ENCODE data around the gene OR52E8.

- TF ChIP-seq CTCF (IDR thresholded peaks at IDR 0.05 in 8 of 11, conservative IDR thresholded peaks at IDR 0.05 in 3 of 11) (no peak), POLR2A (IDR thresholded peaks at IDR 0.05) (no peak), POLR2AphosphoS5 (IDR thresholded peaks at IDR 0.05) (no peak)
These were observed 39.1 kb downstream of the OR52E8 start for GRCh38 chr11:5818245-5818886.

Data from spleen (tissue), 7 donors.